ENCODE results near the gene CHCT1.

- TF ChIP-seq CTCF (IDR thresholded peaks at IDR 0.05; ENCODE audit: low read depth, low read length) (no peak), EZH2phosphoT487 (IDR thresholded peaks at IDR 0.05; ENCODE audit: low read depth) (no peak)
Measured at GRCh38 chr17:60396412-60396811, 25.9 kb upstream of the CHCT1 start.
